Measurements from ENCODE around the gene BCAR3.

The BCAR3 gene

GRCh38 chr1:93608187-93609109, 73.2 kb downstream of the BCAR3 start:
- no peak overlapping the region for H3K4me3 ChIP-seq
- H3K27ac ChIP-seq: peak overlapping the region in 13 of 21 experiments; percentile 0 to 62 (median 17)

GRCh38 chr1:93607814-93608186, 73.8 kb downstream of the BCAR3 start:
- no peak overlapping the region for H3K4me3 ChIP-seq
- H3K27ac ChIP-seq: peak overlapping the region in 10 of 21 experiments; percentile 0 to 62 (median 20)

GRCh38 chr1:93605812-93606512, 75.7 kb downstream of the BCAR3 start:
- Histone ChIP-seq H3K27ac (peak overlapping the region in 2 of 21 experiments; percentile 14 to 25), H3K4me3 (no peak overlapping the region)

- H3K27ac ChIP-seq: peak overlapping the region in 2 of 21 experiments; percentile 14 to 24
These were observed 76.5 kb downstream of the BCAR3 start for GRCh38 chr1:93605026-93605568.

GRCh38 chr1:93604411-93604810, 77.2 kb downstream of the BCAR3 start:
- H3K27ac ChIP-seq: peak overlapping the region in 1 of 21 experiments; percentile 24

More at GRCh38 chr1:93605026-93605568, 76.5 kb downstream of the BCAR3 start:
- no peak overlapping the region for H3K4me3 ChIP-seq

GRCh38 chr1:93603601-93604000, 78.0 kb downstream of the BCAR3 start:
- no peak overlapping the region for H3K27ac ChIP-seq
- no peak overlapping the region for H3K4me3 ChIP-seq

More at GRCh38 chr1:93604411-93604810, 77.2 kb downstream of the BCAR3 start:
- no peak overlapping the region for H3K4me3 ChIP-seq

- Histone ChIP-seq H3K4me3 (no peak overlapping the region), H3K27ac (no peak overlapping the region)
These were observed 78.5 kb downstream of the BCAR3 start for GRCh38 chr1:93603106-93603505.

GRCh38 chr1:93602101-93602500, 79.5 kb downstream of the BCAR3 start:
- Histone ChIP-seq H3K4me3 (no peak overlapping the region), H3K27ac (no peak overlapping the region)

GRCh38 chr1:93601686-93602085, 80.0 kb downstream of the BCAR3 start:
- H3K27ac ChIP-seq: no peak overlapping the region

GRCh38 chr1:93600663-93601062, 81.0 kb downstream of the BCAR3 start:
- no peak overlapping the region for H3K27ac ChIP-seq
- no peak overlapping the region for H3K4me3 ChIP-seq

More at GRCh38 chr1:93601686-93602085, 80.0 kb downstream of the BCAR3 start:
- no peak overlapping the region for H3K4me3 ChIP-seq

- H3K4me3 ChIP-seq: no peak overlapping the region
- no peak overlapping the region for H3K27ac ChIP-seq
These were observed 82.2 kb downstream of the BCAR3 start for GRCh38 chr1:93599479-93599878.

GRCh38 chr1:93598861-93599439, 82.7 kb downstream of the BCAR3 start:
- no peak overlapping the region for H3K4me3 ChIP-seq
- peak overlapping the region in 1 of 21 experiments; percentile 11 for H3K27ac ChIP-seq

GRCh38 chr1:93598396-93598795, 83.2 kb downstream of the BCAR3 start:
- Histone ChIP-seq H3K27ac (peak overlapping the region in 3 of 21 experiments; percentile 11 to 17 (median 12)), H3K4me3 (no peak overlapping the region)

- H3K4me3 ChIP-seq: no peak overlapping the region
- H3K27ac ChIP-seq: no peak overlapping the region
These were observed 83.9 kb downstream of the BCAR3 start for GRCh38 chr1:93597709-93598108.

- Histone ChIP-seq H3K4me3 (no peak overlapping the region), H3K27ac (peak overlapping the region in 1 of 21 experiments; percentile 53)
These were observed 85.1 kb downstream of the BCAR3 start for GRCh38 chr1:93596329-93597089.

- H3K27ac ChIP-seq: peak overlapping the region in 1 of 21 experiments; percentile 6
These were observed 85.9 kb downstream of the BCAR3 start for GRCh38 chr1:93595743-93596142.

GRCh38 chr1:93595266-93595665, 86.4 kb downstream of the BCAR3 start:
- Histone ChIP-seq H3K27ac (peak overlapping the region in 1 of 21 experiments; percentile 6), H3K4me3 (no peak overlapping the region)

More at GRCh38 chr1:93595743-93596142, 85.9 kb downstream of the BCAR3 start:
- no peak overlapping the region for H3K4me3 ChIP-seq

- Histone ChIP-seq H3K4me3 (no peak overlapping the region), H3K27ac (peak overlapping the region in 3 of 21 experiments; percentile 39 to 49 (median 40))
These were observed 87.1 kb downstream of the BCAR3 start for GRCh38 chr1:93594603-93594880.

GRCh38 chr1:93593854-93594602, 87.6 kb downstream of the BCAR3 start:
- Histone ChIP-seq H3K4me3 (no peak overlapping the region), H3K27ac (peak overlapping the region in 4 of 21 experiments; percentile 11 to 49 (median 40))
